T-cell (primary cell): ENCODE measurements around the gene LPO. TPM values are rescaled to one million over a fixed set of nuclear protein-coding genes. Genes with fewer than 3 reads are reported as not detected.

Source experiments
- ATAC-seq, 4 experiments: fragments of 200-7000 bp in 3 of 4; fragments of 150-1000 bp in 1 of 4; cut with Tn5 transposase; replicated peaks in 1 of 4; 1 replicate in 3 of 4; 2 replicates in 1 of 4; pipeline ENCODE4 v1.10.0; 2021; ENCODE audit warnings: moderate library complexity in 3 of 4, mild to moderate bottlenecking in 2 of 4, moderate number of reproducible peaks in 1 of 4
- CTCF ChIA-PET, 2 donors: fragments of 300-600 bp; sonication (Branson Sonifier 250); formaldehyde crosslinking; loops; one replicate each; lab custom pipeline; 2022; ENCODE audit warnings: antibody characterized with exemption in 2 of 2; lab: Charles Lee
- POLR2A ChIA-PET, 2 donors: fragments of 300-600 bp; sonication (Branson Sonifier 250); formaldehyde crosslinking; loops; one replicate each; lab custom pipeline; 2022; ENCODE audit warnings: antibody characterized with exemption in 2 of 2; lab: Charles Lee
- DNase-seq, 35 experiments: peaks; one replicate each; pipeline versions ENCODE4 v3.0.0 to v3.0.0-alpha.2; 2013 to 2023
- H3K27ac ChIP-seq: one replicate; pipeline ENCODE4 v1.5.1; 2013; ENCODE audit warnings: low read length
- H3K27me3 ChIP-seq, 2 experiments: replicated peaks in 1 of 2; 1 replicate in 1 of 2; 2 replicates in 1 of 2; pipeline versions ENCODE4 v1.6.1 to v1.7.0; 2013; ENCODE audit warnings: low read length in 1 of 2, mixed read lengths in 1 of 2; ENCODE audit not compliant: control insufficient read depth in 2 of 2, insufficient read depth in 2 of 2; ENCODE audit errors: extremely low read depth in 1 of 2
- H3K36me3 ChIP-seq, 2 donors: 1 replicate in 1 of 2; 2 replicates in 1 of 2; pipeline versions ENCODE4 v1.6.1 to v1.7.0; 2013; ENCODE audit warnings: low read length in 1 of 2; ENCODE audit not compliant: control insufficient read depth in 2 of 2, insufficient read depth in 1 of 2; ENCODE audit errors: extremely low read depth in 1 of 2
- H3K4me1 ChIP-seq, 2 experiments: 1 replicate in 1 of 2; 2 replicates in 1 of 2; pipeline versions ENCODE4 v1.6.1 to v1.7.0; 2013; ENCODE audit warnings: low read length in 2 of 2, mixed read lengths in 1 of 2; ENCODE audit not compliant: insufficient read depth in 2 of 2, control insufficient read depth in 1 of 2; ENCODE audit errors: extremely low read depth in 1 of 2
- H3K4me3 ChIP-seq, 2 donors: 1 replicate in 1 of 2; 2 replicates in 1 of 2; pipeline versions ENCODE4 v1.5.1 to v1.7.0; 2013; ENCODE audit warnings: mild to moderate bottlenecking in 2 of 2, low read length in 1 of 2, moderate library complexity in 1 of 2; ENCODE audit not compliant: control insufficient read depth in 1 of 2; ENCODE audit errors: extremely low read depth in 1 of 2
- H3K9me3 ChIP-seq: 2 replicates; pipeline ENCODE4 v1.7.0; 2013
- H3K27ac Mint-ChIP-seq, 2 donors: one replicate each; pipeline ENCODE4 v1.8.0; 2020 to 2021; ENCODE audit warnings: mild to moderate bottlenecking in 2 of 2, mixed read lengths in 2 of 2
- H3K27me3 Mint-ChIP-seq, 2 donors: one replicate each; pipeline ENCODE4 v1.8.0; 2021 to 2022; ENCODE audit warnings: mixed read lengths in 2 of 2
- H3K36me3 Mint-ChIP-seq: one replicate; pipeline ENCODE4 v1.8.0; 2021; ENCODE audit warnings: mixed read lengths
- H3K4me1 Mint-ChIP-seq, 3 donors: one replicate each; pipeline ENCODE4 v1.8.0; 2020 to 2022; ENCODE audit warnings: mixed read lengths in 3 of 3, mild to moderate bottlenecking in 1 of 3
- H3K4me3 Mint-ChIP-seq, 3 donors: one replicate each; pipeline ENCODE4 v1.8.0; 2020 to 2022; ENCODE audit warnings: mild to moderate bottlenecking in 3 of 3, mixed read lengths in 3 of 3, moderate library complexity in 3 of 3
- H3K9me3 Mint-ChIP-seq, 3 donors: one replicate each; pipeline ENCODE4 v1.8.0; 2020 to 2022; ENCODE audit warnings: mixed read lengths in 3 of 3
- WGBS: methylation state at CpG from one replicate; pipeline ENCODE4 v1.1.5; 2013; ENCODE audit warnings: missing lambda C conversion rate; ENCODE audit not compliant: insufficient coverage; 5-methylcytosine and 5-hydroxymethylcytosine counted together
- total RNA-seq, 35 experiments: library from RNA in 6 of 35; stranded (reverse) in 6 of 35; fragments of 120-200 nt in 1 of 35; gene quantifications; one replicate each; pipeline versions ENCODE4 v1.2.1 to v1.2.4 and lab custom pipeline; 2013 to 2026

Gene LPO
- total RNA-seq, 5 donors from 2014 or later (not counting 1 experiment from before 2014, with no cell fraction given), result not detected

- Histone ChIP-seq H3K4me3 (no peak overlapping the region), H3K9me3 (no peaks in the 10 kb centered on the region), H3K4me1 (no peaks in the 10 kb centered on the region), H3K27me3 (peaks cover 0 to 54% of the 10 kb centered on the region in 2 experiments), H3K36me3 (no peaks in the 10 kb centered on the region), H3K27ac (no peak overlapping the region)
- ChIA-PET CTCF (no interaction called here), POLR2A (no interaction called here)
- Mint-ChIP-seq H3K27ac (no peak overlapping the region), H3K36me3 (no peaks in the 10 kb centered on the region), H3K27me3 (peaks cover 20 to 46% of the 10 kb centered on the region in 2 donors), H3K4me1 (peaks cover 2 to 6% (median 3%) of the 10 kb centered on the region in 3 donors), H3K4me3 (no peak overlapping the region), H3K9me3 (no peaks in the 10 kb centered on the region)
- ATAC-seq (no peak), DNase-seq (no peak)
- 76% methylated on average over 3 of the region's 5 CpGs for WGBS
Measured at GRCh38 chr17:58195518-58196123, 42.8 kb upstream of the LPO start.

GRCh38 chr17:58196610-58197009 is 41.8 kb upstream of the LPO start:
- Histone ChIP-seq H3K4me1 (no peaks in the 10 kb centered on the region), H3K4me3 (no peak overlapping the region), H3K36me3 (no peaks in the 10 kb centered on the region), H3K27me3 (peaks cover 0 to 45% of the 10 kb centered on the region in 2 experiments), H3K9me3 (no peaks in the 10 kb centered on the region), H3K27ac (no peak overlapping the region)
- H3K4me1 Mint-ChIP-seq, result peaks cover 0 to 3% (median 2%) of the 10 kb centered on the region in 3 donors
- WGBS, result no CpG with 5 or more reads among the region's 7 CpGs
- DNase-seq, result no peak
- ChIA-PET CTCF (no interaction called here), POLR2A (no interaction called here)
- peaks cover 17 to 39% of the 10 kb centered on the region in 2 donors for H3K27me3 Mint-ChIP-seq
- no peaks in the 10 kb centered on the region for H3K36me3 Mint-ChIP-seq
- ATAC-seq, result no peak
- H3K27ac Mint-ChIP-seq, result no peak overlapping the region
- no peak overlapping the region for H3K4me3 Mint-ChIP-seq
- no peaks in the 10 kb centered on the region for H3K9me3 Mint-ChIP-seq

GRCh38 chr17:58200024-58200633 is 38.3 kb upstream of the LPO start:
- Histone ChIP-seq H3K27ac (no peak overlapping the region), H3K4me3 (no peak overlapping the region), H3K36me3 (no peaks in the 10 kb centered on the region), H3K4me1 (no peaks in the 10 kb centered on the region), H3K27me3 (peaks cover 0 to 35% of the 10 kb centered on the region in 2 experiments), H3K9me3 (no peaks in the 10 kb centered on the region)
- H3K27ac Mint-ChIP-seq, result no peak overlapping the region
- ATAC-seq (peak; percentile 60 to 82 (median 75)), DNase-seq (peak in 34 of 35 experiments; percentile 16 to 66 (median 42))
- CTCF ChIA-PET, result interaction anchor here in 1 of 2 donors (1.2 to 1.4 kb wide), 4 partner anchors 10 to 956 kb away, joined by 3 to 4 read pairs (median 4); no protein-coding TSS in a partner anchor
- H3K4me1 Mint-ChIP-seq, result peaks cover 0 to 3% (median 2%) of the 10 kb centered on the region in 3 donors
- H3K36me3 Mint-ChIP-seq, result peaks cover 2% of the 10 kb centered on the region
- peaks cover 17 to 37% of the 10 kb centered on the region in 2 donors for H3K27me3 Mint-ChIP-seq
- H3K9me3 Mint-ChIP-seq, result no peaks in the 10 kb centered on the region
- 46% methylated on average over 12 of the region's 14 CpGs for WGBS
- POLR2A ChIA-PET, result interaction anchor here (0.6 to 0.7 kb wide), 3 partner anchors 56 to 201 kb away, joined by 3 to 5 read pairs (median 3); no protein-coding TSS in a partner anchor
- H3K4me3 Mint-ChIP-seq, result no peak overlapping the region

GRCh38 chr17:58202859-58203258 is 35.5 kb upstream of the LPO start:
- Histone ChIP-seq H3K27me3 (peaks cover 0 to 22% of the 10 kb centered on the region in 2 experiments), H3K4me1 (no peaks in the 10 kb centered on the region), H3K9me3 (no peaks in the 10 kb centered on the region), H3K27ac (no peak overlapping the region), H3K36me3 (peaks cover 3 to 14% of the 10 kb centered on the region in 2 donors), H3K4me3 (no peak overlapping the region)
- Mint-ChIP-seq H3K4me1 (peaks cover 0 to 3% (median 2%) of the 10 kb centered on the region in 3 donors), H3K36me3 (peaks cover 16% of the 10 kb centered on the region), H3K9me3 (no peaks in the 10 kb centered on the region), H3K4me3 (no peak overlapping the region), H3K27ac (no peak overlapping the region), H3K27me3 (peaks cover 4 to 21% of the 10 kb centered on the region in 2 donors)
- DNase-seq (no peak), ATAC-seq (no peak)
- POLR2A ChIA-PET, result no interaction called here
- WGBS, result 93% methylated on average over 7 of the region's 7 CpGs
- CTCF ChIA-PET, result interaction anchor here in 1 of 2 donors (1.5 kb wide), 1 partner anchor 81 kb away, joined by 3 read pairs; no protein-coding TSS in a partner anchor

GRCh38 chr17:58204796-58205195 is 33.6 kb upstream of the LPO start:
- no peaks in the 10 kb centered on the region for H3K9me3 ChIP-seq
- H3K4me1 ChIP-seq, result no peaks in the 10 kb centered on the region
- Mint-ChIP-seq H3K27ac (no peak overlapping the region), H3K4me3 (no peak overlapping the region), H3K9me3 (no peaks in the 10 kb centered on the region), H3K27me3 (peaks cover 0 to 6% of the 10 kb centered on the region in 2 donors), H3K4me1 (peaks cover 0 to 3% (median 2%) of the 10 kb centered on the region in 3 donors), H3K36me3 (peaks cover 29% of the 10 kb centered on the region)
- DNase-seq (no peak), ATAC-seq (no peak)
- ChIA-PET CTCF (no interaction called here), POLR2A (no interaction called here)
- H3K27ac ChIP-seq, result no peak overlapping the region
- 94% methylated on average over 2 of the region's 5 CpGs for WGBS
- H3K4me3 ChIP-seq, result no peak overlapping the region
- peaks cover 0 to 5% of the 10 kb centered on the region in 2 experiments for H3K27me3 ChIP-seq
- H3K36me3 ChIP-seq, result peaks cover 3 to 23% of the 10 kb centered on the region in 2 donors

- ATAC-seq (no peak), DNase-seq (no peak)
- no peak overlapping the region for H3K4me3 Mint-ChIP-seq
- no peaks in the 10 kb centered on the region for H3K9me3 Mint-ChIP-seq
- H3K4me3 ChIP-seq, result no peak overlapping the region
- peaks cover 40% of the 10 kb centered on the region for H3K36me3 Mint-ChIP-seq
- H3K27me3 Mint-ChIP-seq, result no peaks in the 10 kb centered on the region
- CTCF ChIA-PET, result no interaction called here
- no peaks in the 10 kb centered on the region for H3K4me1 ChIP-seq
- WGBS, result 85% methylated on average over 9 of the region's 11 CpGs
- no peaks in the 10 kb centered on the region for H3K27me3 ChIP-seq
- no peak overlapping the region for H3K27ac Mint-ChIP-seq
- H3K36me3 ChIP-seq, result peaks cover 3 to 34% of the 10 kb centered on the region in 2 donors
- no peaks in the 10 kb centered on the region for H3K4me1 Mint-ChIP-seq
- no peaks in the 10 kb centered on the region for H3K9me3 ChIP-seq
- no peak overlapping the region for H3K27ac ChIP-seq
- POLR2A ChIA-PET, result no interaction called here
Measured at GRCh38 chr17:58205936-58206335, 32.4 kb upstream of the LPO start.
